ENCODE results near the gene AK2.

DNA sequence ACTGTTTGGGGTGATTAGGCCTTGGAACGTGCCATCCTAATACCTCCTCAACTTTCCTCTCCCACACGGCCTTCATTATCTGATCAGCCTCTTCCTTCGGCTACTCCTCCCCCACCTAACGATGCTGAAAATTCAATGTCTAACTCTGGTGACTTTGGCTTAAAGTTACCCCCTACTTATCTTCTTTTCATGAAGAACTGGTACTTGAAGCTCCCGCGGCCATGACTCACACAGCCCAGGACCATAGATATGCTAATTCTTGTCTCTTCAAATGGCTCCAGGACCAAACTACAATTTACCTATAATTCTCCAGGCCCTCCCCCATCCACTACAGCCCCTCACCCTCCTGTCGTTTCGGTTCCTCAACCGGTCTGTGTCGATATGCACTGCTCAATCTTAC is 28.6 kb upstream of the AK2 start:
- TF ChIP-seq, protein P1, sequence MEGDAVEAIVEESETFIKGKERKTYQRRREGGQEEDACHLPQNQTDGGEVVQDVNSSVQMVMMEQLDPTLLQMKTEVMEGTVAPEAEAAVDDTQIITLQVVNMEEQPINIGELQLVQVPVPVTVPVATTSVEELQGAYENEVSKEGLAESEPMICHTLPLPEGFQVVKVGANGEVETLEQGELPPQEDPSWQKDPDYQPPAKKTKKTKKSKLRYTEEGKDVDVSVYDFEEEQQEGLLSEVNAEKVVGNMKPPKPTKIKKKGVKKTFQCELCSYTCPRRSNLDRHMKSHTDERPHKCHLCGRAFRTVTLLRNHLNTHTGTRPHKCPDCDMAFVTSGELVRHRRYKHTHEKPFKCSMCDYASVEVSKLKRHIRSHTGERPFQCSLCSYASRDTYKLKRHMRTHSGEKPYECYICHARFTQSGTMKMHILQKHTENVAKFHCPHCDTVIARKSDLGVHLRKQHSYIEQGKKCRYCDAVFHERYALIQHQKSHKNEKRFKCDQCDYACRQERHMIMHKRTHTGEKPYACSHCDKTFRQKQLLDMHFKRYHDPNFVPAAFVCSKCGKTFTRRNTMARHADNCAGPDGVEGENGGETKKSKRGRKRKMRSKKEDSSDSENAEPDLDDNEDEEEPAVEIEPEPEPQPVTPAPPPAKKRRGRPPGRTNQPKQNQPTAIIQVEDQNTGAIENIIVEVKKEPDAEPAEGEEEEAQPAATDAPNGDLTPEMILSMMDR (IDR thresholded peaks at IDR 0.05) = no peak
- TF ChIP-seq POLR2A (IDR thresholded peaks at IDR 0.05) = no peak
